ENCODE measurements around the gene RAD51D.

Gene RAD51D

DNA sequence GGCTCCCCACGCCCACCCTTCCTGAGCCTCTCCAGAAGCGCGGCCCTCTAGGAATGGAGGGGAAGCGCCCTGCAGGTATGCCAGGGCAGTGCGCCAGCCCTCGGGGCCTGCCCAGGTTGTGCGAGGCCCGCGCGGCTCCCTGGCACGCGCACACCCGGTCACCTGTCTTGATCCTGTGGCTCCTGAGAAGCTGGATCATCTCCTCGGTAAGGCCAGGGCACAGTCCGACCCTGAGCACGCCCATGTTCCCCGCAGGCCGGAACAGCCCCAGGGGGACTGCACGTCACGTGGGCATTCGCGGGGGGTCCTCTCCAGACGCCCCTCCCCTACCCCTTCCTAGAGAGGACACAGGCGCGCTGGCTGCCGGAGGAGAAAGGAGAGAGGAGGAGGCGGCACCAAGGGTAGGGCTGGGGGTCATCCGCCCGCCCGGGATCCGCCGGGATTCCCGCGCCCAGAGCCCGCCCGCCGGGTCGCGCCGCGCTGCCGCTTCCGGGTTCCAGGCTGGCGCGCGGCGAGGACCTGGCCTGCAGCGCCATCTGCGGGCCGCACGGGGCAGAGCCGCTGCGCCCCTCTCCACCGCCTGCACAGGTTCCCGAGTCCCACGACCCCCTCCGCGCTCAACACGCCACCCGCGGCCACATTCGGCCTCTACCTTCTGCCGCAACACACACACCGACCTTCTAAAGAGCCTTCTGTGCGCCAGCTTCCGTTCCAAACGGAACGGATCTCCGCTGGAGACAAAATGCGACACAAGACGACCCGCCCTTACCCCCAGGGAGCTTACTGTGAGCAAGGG is at the start of gene RAD51D:
RAD51D (minus strand) TSS at position 491 of the 796 bp plus-strand sequence; CDS start at position 244, 247 bp downstream.
- Histone ChIP-seq H3K9ac (peak within 1 kb of the TSS; percentile 86), H4K20me1 (no peaks in the 10 kb centered on the region; the same call in 1 of the 2 replicates)

DNA sequence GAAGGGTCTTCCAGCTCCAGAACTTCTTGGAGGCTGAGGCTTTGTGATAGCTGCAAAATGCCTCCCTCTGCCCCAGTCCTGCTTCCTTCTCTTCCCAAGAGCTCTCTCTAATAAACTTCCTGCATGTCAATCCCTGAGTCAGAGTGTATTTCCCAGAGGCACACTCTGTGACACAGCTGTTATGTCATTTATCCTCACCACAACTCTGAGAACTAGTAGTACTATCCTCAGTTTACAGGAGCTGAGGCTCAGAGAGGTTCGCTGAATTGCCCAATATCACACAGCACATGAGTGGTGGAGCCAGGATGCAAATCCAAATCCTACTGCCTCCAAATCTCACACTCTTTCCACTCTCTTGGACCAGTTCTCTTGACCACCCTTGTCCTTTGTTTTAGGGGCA is 48.0 kb upstream of the RAD51D start:
- Histone ChIP-seq H3K36me3 (no peaks in the 10 kb centered on the region), H3K27me3 (no peaks in the 10 kb centered on the region), H3K4me1 (no peaks in the 10 kb centered on the region), H4K20me1 (no peaks in the 10 kb centered on the region), H3K9ac (no peak overlapping the region), H3K9me3 (no peaks in the 10 kb centered on the region), H3K4me3 (no peak overlapping the region), H3K4me2 (no peak overlapping the region), H3K27ac (no peak overlapping the region)
- no peak for TF ChIP-seq Cebpa-rat (IDR thresholded peaks at IDR 0.05)

More for the DNA sequence above, at the start of gene RAD51D:
- Histone ChIP-seq H3K36me3 (peaks cover 19% of the 10 kb centered on the region), H3K27me3 (no peaks in the 10 kb centered on the region), H3K4me1 (peaks cover 25% of the 10 kb centered on the region), H3K27ac (peak within 1 kb of the TSS; percentile 89), H3K9me3 (no peaks in the 10 kb centered on the region), H3K4me3 (peak within 1 kb of the TSS; percentile 80), H3K4me2 (peak within 1 kb of the TSS; percentile 96)
- TF ChIP-seq Cebpa-rat (IDR thresholded peaks at IDR 0.05) = no peak

DNA sequence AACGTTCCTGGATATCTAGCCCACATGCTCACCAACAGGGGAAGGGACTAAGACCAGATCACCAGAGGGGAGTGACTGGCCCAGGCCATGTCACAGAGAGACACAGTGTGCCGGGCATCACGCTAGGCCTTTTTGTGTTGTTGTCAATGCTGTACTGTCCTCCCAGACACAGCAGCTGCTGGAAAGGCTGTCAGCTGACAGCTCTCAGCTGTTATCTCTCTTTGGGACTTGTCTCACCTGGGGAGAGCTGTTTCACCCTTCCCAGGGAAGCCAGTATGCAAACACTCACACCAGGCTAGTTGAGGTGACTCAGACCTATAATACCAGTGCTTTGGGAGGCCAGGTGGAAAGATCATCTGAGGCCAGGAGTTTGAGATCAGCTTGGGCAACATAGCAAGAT is 47.4 kb upstream of the RAD51D start:
- TF ChIP-seq Cebpa-rat (IDR thresholded peaks at IDR 0.05) = no peak
- no peaks in the 10 kb centered on the region for H3K36me3 ChIP-seq
- H3K4me1 ChIP-seq = no peaks in the 10 kb centered on the region
- H4K20me1 ChIP-seq = no peaks in the 10 kb centered on the region
- H3K4me3 ChIP-seq = no peak overlapping the region
- H3K9me3 ChIP-seq = no peaks in the 10 kb centered on the region
- no peaks in the 10 kb centered on the region for H3K27me3 ChIP-seq
- H3K9ac ChIP-seq = no peak overlapping the region
- H3K27ac ChIP-seq = no peak overlapping the region
- no peak overlapping the region for H3K4me2 ChIP-seq

DNA sequence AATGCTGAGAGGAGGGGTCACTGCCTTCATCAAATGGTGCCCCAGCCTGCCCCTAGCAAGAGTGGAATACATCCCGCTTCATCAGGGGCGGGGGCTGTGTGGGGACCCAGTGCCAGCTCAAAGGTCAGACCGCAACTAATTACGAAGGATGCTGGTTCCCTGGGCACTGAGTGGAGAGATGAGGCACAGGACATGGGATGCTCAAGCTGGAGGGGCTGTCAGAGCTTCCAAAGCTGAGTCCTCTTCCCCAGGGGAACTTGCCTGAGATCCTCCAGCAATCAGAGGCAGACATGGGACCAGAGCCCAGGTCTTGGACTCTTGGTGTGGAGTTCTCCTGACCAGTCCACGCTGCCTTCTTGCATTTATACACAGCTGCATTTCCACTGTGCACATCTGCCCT is 46.9 kb upstream of the RAD51D start:
- no peaks in the 10 kb centered on the region for H3K4me1 ChIP-seq
- no peak overlapping the region for H3K4me2 ChIP-seq
- no peak for TF ChIP-seq Cebpa-rat (IDR thresholded peaks at IDR 0.05)
- no peaks in the 10 kb centered on the region for H3K36me3 ChIP-seq
- H3K27me3 ChIP-seq = no peaks in the 10 kb centered on the region
- no peaks in the 10 kb centered on the region for H3K9me3 ChIP-seq
- H3K27ac ChIP-seq = no peak overlapping the region
- H3K4me3 ChIP-seq = no peak overlapping the region
- H3K9ac ChIP-seq = no peak overlapping the region
- no peaks in the 10 kb centered on the region for H4K20me1 ChIP-seq

DNA sequence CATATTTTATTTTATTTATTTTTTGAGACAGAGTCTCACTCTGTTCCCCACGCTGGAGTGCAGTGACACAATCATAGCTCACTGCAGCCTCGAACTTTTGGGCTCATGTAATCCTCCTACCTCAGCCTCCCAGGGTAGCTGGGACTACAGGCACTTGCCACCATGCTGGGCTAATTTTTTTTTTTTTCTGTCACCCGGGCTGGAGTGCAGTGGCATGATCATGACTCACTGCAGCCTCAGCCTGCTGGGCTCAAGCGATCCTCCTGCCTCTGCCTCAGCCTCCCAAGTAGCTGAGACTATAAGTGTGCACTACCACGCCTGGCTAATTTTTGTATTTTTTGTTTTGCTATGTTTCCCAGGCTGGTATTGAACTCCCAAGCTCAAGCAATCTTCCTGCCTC is 45.1 kb upstream of the RAD51D start:
- no peak overlapping the region for H3K4me2 ChIP-seq
- no peak for TF ChIP-seq Cebpa-rat (IDR thresholded peaks at IDR 0.05)
- no peaks in the 10 kb centered on the region for H4K20me1 ChIP-seq
- no peaks in the 10 kb centered on the region for H3K4me1 ChIP-seq
- H3K9ac ChIP-seq = no peak overlapping the region
- H3K27me3 ChIP-seq = no peaks in the 10 kb centered on the region
- H3K27ac ChIP-seq = no peak overlapping the region
- H3K9me3 ChIP-seq = no peaks in the 10 kb centered on the region
- no peak overlapping the region for H3K4me3 ChIP-seq
- H3K36me3 ChIP-seq = no peaks in the 10 kb centered on the region

DNA sequence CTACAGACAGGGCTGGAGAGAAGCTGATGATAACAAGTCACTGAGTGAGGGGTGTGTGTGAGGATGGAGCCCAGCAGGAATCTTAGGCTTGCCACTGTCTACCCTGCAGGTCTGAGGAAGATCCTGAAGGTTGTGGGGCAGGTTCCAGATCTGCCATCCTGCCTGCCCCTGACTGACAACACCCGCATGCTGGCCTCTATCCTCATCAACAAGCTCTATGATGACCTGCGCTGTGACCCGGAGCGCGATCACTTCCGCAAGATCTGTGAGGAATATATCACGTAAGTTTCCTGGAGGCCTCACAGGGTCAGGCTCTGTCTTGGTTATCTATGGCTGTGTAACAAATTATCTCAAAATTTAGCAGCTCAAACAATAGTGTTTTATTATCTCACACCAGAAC is 44.2 kb upstream of the RAD51D start:
- Histone ChIP-seq H4K20me1 (no peaks in the 10 kb centered on the region), H3K36me3 (no peaks in the 10 kb centered on the region), H3K4me3 (no peak overlapping the region), H3K4me1 (no peaks in the 10 kb centered on the region), H3K27me3 (no peaks in the 10 kb centered on the region), H3K4me2 (no peak overlapping the region), H3K27ac (no peak overlapping the region), H3K9me3 (no peaks in the 10 kb centered on the region), H3K9ac (no peak overlapping the region)
- no peak for TF ChIP-seq Cebpa-rat (IDR thresholded peaks at IDR 0.05)

DNA sequence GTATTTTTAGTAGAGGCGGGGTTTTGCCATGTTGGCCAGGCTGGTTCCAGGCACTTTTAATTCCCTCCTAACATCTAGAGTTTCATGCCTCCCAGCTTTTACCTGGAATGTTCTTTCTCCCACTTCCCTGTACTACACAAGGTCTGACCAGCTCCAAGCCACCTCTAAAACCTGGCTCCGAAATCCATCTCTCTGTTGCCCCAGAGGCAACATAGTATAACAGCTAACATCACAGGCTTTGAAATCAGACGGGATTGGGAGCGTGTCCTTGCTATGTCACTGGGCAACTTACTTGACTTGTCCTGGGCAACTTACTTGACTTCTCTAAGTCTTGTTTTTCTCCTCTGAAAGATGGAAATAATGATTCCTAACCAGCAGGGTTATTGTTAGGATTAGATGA is 43.1 kb upstream of the RAD51D start:
- Histone ChIP-seq H3K4me1 (no peaks in the 10 kb centered on the region), H3K4me2 (no peak overlapping the region), H3K36me3 (no peaks in the 10 kb centered on the region), H3K27ac (no peak overlapping the region), H3K9me3 (no peaks in the 10 kb centered on the region), H4K20me1 (no peaks in the 10 kb centered on the region), H3K27me3 (no peaks in the 10 kb centered on the region), H3K9ac (no peak overlapping the region), H3K4me3 (no peak overlapping the region)
- TF ChIP-seq Cebpa-rat (IDR thresholded peaks at IDR 0.05) = no peak

DNA sequence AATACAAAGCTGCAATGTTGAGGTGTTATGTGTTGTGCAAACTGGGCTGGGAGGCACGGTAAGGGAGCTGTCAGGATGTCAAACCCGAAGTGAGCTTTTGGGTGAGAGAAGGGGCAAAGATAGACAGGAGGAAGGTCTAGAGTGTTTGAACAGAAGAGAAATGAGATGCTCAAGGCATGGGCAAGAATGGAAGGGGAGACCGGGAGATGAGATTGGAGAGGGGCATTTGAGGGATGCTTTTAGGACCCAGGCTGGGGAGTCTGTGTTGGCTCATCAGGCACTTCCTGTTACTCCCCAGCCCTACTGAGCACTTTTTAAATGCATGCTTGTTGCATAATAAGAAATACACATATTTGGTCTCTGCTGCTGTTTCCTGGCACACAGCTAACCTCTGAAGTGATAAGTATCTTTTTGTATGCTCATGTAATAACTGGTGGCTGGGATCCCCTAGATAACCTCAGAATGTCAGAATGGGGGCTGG is 41.7 kb upstream of the RAD51D start:
- Histone ChIP-seq H3K27ac (no peak overlapping the region), H3K9ac (no peak overlapping the region), H3K9me3 (no peaks in the 10 kb centered on the region), H3K4me1 (no peaks in the 10 kb centered on the region), H3K36me3 (no peaks in the 10 kb centered on the region), H3K4me2 (no peak overlapping the region), H3K4me3 (no peak overlapping the region), H3K27me3 (no peaks in the 10 kb centered on the region), H4K20me1 (no peaks in the 10 kb centered on the region)
- TF ChIP-seq Cebpa-rat (IDR thresholded peaks at IDR 0.05) = no peak

DNA sequence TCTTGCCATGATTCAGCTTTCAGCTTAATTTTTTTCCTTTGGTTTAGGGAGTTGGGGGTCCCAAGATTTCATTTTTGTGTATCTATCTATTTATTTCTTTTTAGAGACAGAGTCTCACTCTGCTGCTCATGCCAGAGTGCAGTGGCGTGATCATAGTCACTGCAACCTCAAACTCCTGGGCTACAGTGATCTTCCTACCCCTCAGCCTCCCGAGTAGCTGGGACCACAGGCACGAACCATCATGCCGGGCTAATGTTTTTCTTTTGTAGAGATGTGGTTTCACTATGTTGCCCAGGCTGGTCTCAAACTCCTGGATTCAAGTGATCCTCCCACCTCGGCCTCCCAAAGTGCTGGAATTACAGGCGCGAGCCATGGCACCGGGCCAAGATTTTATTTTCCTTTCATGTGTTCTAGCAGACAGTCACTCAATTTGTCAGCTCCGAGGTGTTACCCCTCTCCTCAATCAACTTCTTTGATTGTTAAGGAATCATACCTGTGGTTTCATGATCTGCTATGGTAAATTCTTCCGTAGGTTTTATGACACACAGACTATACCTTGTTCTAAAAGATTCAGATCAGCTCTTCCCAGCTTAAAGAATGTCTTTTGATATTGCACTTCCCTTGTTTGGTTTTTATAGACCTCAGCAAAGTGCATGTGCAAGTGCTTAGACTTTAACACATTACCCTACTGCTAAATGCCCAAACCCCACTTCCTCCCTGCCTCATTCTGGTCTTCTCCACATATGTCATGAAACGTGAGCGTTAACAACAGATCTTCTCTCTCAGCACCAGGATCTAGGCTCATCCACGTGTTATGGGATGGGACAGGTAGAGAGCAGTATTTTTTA is 40.9 kb upstream of the RAD51D start:
- no peak overlapping the region for H3K9ac ChIP-seq
- H3K27me3 ChIP-seq = no peaks in the 10 kb centered on the region
- no peak overlapping the region for H3K4me3 ChIP-seq
- H3K4me1 ChIP-seq = no peaks in the 10 kb centered on the region
- no peak overlapping the region for H3K27ac ChIP-seq
- no peak for TF ChIP-seq Cebpa-rat (IDR thresholded peaks at IDR 0.05)
- no peaks in the 10 kb centered on the region for H4K20me1 ChIP-seq
- no peaks in the 10 kb centered on the region for H3K36me3 ChIP-seq
- H3K9me3 ChIP-seq = no peaks in the 10 kb centered on the region
- H3K4me2 ChIP-seq = no peak overlapping the region

DNA sequence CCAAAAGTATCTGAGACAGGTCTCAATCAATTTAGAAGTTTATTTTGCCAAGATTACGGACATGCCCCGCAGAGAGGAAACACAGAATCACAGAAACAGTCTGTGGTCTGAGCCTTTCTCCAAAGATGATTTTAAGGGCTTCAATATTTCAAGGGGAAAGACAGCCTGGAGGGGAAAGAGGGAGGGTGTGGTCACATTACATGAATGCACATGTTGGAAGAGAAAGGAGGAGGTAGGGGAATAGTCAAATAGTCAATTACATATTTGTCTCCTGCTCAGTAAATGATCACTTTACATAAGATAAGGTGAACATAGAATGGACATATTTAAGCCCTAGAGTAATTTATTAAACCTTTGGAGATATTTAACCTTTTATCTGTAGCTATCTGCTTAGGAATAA is 40.3 kb upstream of the RAD51D start:
- H4K20me1 ChIP-seq = no peaks in the 10 kb centered on the region
- no peaks in the 10 kb centered on the region for H3K9me3 ChIP-seq
- H3K4me2 ChIP-seq = no peak overlapping the region
- no peak overlapping the region for H3K4me3 ChIP-seq
- no peak for TF ChIP-seq Cebpa-rat (IDR thresholded peaks at IDR 0.05)
- no peak overlapping the region for H3K9ac ChIP-seq
- H3K27ac ChIP-seq = no peak overlapping the region
- H3K27me3 ChIP-seq = no peaks in the 10 kb centered on the region
- H3K36me3 ChIP-seq = no peaks in the 10 kb centered on the region
- no peaks in the 10 kb centered on the region for H3K4me1 ChIP-seq
